ENCODE data around the gene CDH4.
A peak's percentile ranks its signal among the peaks of the same experiment; 100 is the strongest.

Gene CDH4

DNA sequence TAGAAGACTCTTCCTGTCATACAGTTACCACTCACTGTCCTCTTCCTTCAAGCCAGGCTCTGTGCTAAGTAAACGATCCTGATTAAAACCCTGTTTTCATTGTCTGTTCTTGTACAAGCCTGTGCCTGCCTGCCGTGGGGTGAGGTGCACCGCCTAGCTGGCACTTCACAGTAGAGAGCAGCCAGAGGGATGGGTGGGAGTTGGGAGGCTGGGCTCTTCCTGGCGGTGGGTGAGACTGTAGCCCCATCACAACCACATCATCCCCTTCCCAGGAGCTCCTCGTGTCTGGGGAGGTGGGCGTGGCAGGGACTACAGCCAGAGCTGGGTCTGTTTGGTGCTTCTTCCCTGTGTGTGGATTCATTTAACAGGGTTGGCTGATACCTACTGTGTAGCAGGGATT lies 431.7 kb downstream of the CDH4 start:
- TF ChIP-seq, protein P1, sequence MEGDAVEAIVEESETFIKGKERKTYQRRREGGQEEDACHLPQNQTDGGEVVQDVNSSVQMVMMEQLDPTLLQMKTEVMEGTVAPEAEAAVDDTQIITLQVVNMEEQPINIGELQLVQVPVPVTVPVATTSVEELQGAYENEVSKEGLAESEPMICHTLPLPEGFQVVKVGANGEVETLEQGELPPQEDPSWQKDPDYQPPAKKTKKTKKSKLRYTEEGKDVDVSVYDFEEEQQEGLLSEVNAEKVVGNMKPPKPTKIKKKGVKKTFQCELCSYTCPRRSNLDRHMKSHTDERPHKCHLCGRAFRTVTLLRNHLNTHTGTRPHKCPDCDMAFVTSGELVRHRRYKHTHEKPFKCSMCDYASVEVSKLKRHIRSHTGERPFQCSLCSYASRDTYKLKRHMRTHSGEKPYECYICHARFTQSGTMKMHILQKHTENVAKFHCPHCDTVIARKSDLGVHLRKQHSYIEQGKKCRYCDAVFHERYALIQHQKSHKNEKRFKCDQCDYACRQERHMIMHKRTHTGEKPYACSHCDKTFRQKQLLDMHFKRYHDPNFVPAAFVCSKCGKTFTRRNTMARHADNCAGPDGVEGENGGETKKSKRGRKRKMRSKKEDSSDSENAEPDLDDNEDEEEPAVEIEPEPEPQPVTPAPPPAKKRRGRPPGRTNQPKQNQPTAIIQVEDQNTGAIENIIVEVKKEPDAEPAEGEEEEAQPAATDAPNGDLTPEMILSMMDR (conservative IDR thresholded peaks at IDR 0.05; ENCODE audit: low read depth), result no peak
- CTCF ChIA-PET, result interaction anchor here (0.8 to 1.0 kb wide), 3 partner anchors 12 to 213 kb away, joined by 3 to 4 read pairs (median 3); no protein-coding TSS in a partner anchor
- peak; percentile 80 for DNase-seq (ENCODE audit: low spot score)
- POLR2A ChIA-PET (ENCODE audit: low non-redundant PET), result no interaction called here
- H3K27ac ChIP-seq, result peak overlapping the region; percentile 73

DNA sequence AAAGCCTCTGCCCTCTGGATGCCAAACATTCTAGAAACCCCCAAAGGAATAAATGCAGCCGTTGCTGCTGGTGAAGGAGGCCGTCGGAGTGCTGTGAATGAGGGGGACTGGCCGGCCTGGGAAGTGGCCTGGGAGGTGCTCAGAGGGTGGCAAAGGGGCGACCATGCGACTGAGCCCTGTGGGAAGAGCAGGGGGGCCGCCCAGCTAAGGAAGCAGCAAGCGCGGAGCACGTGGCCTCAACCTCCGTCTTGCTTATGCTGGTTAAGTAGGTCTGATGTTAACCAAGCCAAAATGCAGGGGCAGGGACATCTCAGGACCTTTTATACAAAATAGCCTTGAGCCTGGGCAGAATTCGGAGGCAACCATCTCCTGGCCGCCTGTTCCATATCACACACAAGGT lies 432.1 kb downstream of the CDH4 start:
- ChIA-PET POLR2A (ENCODE audit: low non-redundant PET) (no interaction called here), CTCF (interaction anchor here (0.6 to 1.0 kb wide), 3 partner anchors 20 to 212 kb away, joined by 3 to 4 read pairs (median 3); no protein-coding TSS in a partner anchor)
- peak overlapping the region; percentile 73 for H3K27ac ChIP-seq
- TF ChIP-seq, protein P1 (conservative IDR thresholded peaks at IDR 0.05; ENCODE audit: low read depth), result no peak
- DNase-seq (ENCODE audit: low spot score), result no peak

DNA sequence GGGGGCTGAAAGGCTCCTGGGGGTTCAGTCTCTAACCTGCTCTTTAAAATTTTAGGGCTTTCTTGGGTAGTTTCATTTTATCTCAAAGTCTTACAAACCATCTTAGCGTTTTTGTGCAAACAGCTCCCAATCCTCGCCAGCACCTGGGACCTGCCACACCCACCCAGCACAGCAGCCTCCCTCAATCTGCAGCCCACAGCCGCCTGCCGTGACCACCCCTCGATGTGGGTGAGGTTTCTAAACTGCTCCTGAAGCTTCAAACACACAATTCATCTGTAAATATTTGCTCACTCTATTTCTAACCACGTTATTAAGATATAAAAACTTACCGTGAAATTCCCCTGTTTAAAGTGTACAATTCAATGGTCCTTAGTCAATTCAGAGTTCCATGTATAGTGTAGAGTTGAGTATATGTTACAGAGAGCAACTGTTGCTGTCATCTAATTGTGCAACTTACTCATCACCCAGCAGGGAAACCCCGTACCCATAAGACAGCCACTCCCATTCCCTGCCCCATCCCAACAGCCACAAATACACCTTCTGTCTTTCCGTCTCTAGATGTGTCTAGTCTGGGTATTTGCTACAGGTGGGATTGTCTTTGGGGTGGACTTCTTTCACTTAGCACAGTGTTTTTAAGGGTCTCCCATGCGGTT lies 432.6 kb downstream of the CDH4 start:
- peak overlapping the region; percentile 73 for H3K27ac ChIP-seq
- CTCF ChIA-PET, result interaction anchor here (0.6 to 1.0 kb wide), 2 partner anchors 19 to 163 kb away, joined by 3 read pairs; no protein-coding TSS in a partner anchor
- TF ChIP-seq, protein P1 (conservative IDR thresholded peaks at IDR 0.05; ENCODE audit: low read depth), result no peak
- POLR2A ChIA-PET (ENCODE audit: low non-redundant PET), result no interaction called here
- DNase-seq (ENCODE audit: low spot score), result no peak

DNA sequence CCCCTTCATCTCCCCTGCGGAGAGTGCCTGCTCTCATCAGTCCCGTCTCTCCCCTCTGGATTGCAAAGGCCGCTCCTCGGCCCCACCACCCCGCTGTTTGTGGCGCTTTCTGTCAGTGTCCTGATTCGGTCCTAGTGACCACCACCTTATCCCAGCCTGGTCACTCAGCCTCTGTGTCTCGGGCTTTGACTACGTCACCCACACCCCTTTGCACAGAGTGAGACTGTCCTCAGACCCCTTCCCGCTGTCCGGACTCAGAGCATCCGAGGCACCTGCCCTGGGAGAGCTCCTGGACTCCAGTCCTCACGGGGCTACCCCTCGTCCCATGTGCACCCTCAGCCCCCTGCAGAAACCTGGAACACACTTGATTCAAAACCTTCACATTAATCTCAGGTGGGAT lies 433.4 kb downstream of the CDH4 start:
- TF ChIP-seq, protein P1 (conservative IDR thresholded peaks at IDR 0.05; ENCODE audit: low read depth), result no peak
- ChIA-PET CTCF (no interaction called here), POLR2A (ENCODE audit: low non-redundant PET) (no interaction called here)

DNA sequence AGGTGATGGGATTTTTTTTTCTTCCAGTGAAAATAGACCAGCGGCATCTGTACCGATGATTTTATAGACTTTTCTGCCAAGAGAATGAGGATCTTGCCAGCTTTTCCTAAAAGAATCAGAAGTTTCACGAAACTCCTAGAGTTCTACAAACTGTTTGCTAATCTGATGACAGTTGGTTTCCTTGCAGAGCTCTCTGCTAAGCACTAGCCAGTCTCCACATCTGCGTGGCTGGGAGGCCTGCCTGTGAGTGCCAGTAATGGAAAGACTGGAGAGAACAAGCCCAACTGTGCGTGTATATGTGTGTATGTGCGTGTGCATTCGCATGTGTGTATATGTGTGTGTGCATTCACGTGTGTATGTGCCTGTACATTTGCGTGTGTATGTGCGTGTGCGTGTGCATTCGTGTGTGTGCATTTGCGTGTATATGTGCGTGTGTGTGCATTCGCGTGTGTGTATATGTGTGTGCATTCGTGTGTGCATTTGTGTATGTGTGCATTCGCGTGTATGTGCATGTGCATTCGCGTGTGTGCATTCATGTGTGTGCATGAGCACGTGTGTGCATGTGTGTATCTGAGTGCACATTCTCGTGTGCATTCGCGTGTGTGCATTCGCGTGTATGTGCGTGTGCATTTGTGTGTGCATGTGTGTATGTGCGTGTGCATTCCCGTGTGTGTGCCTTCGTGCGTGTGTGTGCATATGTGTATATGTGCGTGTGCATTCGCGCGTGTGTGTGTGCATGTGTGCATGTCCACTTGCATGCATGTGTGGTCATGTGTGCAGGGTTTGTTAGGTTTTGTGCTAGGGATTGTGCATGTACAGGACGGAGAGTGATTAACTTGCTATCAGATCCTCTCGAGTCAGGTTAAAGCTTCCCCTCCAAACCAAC lies 434.2 kb downstream of the CDH4 start:
- H3K27ac ChIP-seq, result no peak overlapping the region
- CTCF ChIA-PET, result no interaction called here
- DNase-seq (ENCODE audit: low spot score), result no peak
- TF ChIP-seq, protein P1 (conservative IDR thresholded peaks at IDR 0.05; ENCODE audit: low read depth), result no peak
- POLR2A ChIA-PET (ENCODE audit: low non-redundant PET), result no interaction called here

More for the DNA sequence above, 433.4 kb downstream of the CDH4 start:
- DNase-seq (ENCODE audit: low spot score), result no peak
- no peak overlapping the region for H3K27ac ChIP-seq

DNA sequence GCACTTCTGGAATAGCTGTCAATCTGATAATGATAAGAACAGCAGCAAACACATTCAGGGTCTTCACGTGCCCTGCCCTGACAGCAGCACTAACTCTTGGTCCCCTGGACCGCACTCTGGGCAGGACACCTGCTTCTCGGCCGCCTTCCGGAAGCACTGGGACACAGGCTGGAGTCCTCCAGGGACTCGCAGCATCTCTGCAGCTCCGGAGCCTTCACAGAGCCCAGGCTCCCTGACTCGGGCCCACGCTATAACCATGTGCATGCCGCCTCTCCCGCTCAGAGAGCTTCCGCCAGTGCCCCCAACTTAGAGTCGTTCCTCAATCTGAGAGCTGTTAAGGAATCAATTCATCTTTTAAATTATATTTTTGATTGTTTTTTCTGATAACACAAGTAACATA lies 436.4 kb downstream of the CDH4 start:
- TF ChIP-seq, protein P1 (conservative IDR thresholded peaks at IDR 0.05; ENCODE audit: low read depth), result no peak
- ChIA-PET CTCF (interaction anchor here (0.6 kb wide), 2 partner anchors 8 to 68 kb away, joined by 3 read pairs; no protein-coding TSS in a partner anchor), POLR2A (ENCODE audit: low non-redundant PET) (no interaction called here)

More for the DNA sequence above, 436.4 kb downstream of the CDH4 start:
- no peak overlapping the region for H3K27ac ChIP-seq
- DNase-seq (ENCODE audit: low spot score), result no peak
